ENCODE results near the gene CHI3L2.

The CHI3L2 gene

DNA sequence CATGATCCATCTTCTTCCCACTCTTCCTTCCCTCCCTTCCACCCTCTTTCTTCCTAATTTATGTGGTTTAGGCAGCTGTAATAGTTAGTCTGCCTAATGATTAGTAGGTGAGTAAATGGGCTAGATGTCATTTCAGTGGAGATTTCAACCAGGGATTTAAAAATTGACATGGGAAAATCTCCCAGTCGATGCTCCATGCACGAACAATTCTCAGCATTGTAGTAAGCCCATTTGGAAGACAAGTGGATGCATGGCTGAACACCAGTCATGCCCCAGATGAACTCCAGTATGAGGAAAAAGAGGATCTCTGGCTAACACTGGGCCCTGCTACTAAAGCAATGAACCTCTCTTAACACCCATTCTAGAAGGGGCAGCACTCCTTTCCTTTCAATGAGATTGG is 25.3 kb downstream of the CHI3L2 start:
- DNase-seq (ENCODE audit: low read depth) = no peak

- no peak for DNase-seq (ENCODE audit: low read depth)
Measured at GRCh38 chr1:111253876-111254275, 26.4 kb downstream of the CHI3L2 start.

- DNase-seq (ENCODE audit: low read depth) = no peak
Measured at GRCh38 chr1:111256988-111257658, 29.6 kb downstream of the CHI3L2 start.

GRCh38 chr1:111267801-111268508 is 40.4 kb downstream of the CHI3L2 start:
- no peak for DNase-seq (ENCODE audit: low read depth)

- DNase-seq (ENCODE audit: low read depth) = no peak
Measured at GRCh38 chr1:111269825-111270406, 42.4 kb downstream of the CHI3L2 start.

DNA sequence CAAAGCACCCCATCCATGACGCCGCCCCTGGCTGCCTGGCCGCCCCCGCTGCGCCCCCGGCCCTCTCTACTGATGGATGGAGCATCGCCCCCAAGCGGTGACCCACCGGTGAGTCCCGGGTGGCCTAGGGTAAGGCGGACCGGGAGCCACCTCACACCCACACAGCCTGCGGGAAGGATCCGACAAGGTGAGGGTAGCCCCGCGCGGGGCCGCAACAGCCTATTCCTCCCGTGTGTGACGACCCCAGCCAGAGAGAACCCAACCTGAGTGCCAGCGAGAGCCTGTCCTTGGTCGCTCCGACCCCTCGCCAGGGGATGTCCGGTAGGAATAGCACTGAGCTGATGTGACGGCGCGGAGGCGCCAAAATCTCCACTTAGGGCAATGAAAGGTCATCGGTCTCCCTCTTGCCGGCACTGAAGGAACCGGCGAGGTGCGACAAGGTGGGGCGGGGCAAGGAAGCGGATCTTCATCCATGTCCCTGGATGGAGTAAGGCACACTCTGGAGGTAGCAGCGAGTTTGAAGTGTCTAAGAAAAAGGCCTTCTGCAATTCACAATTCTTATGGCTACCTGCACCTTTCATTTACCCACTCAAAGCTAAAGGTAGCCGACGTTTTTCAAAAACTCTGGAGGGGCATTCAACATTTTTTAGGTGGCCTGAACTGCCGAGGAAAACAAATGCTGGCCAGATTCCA is 43.4 kb downstream of the CHI3L2 start:
- DNase-seq (ENCODE audit: low read depth) = no peak

DNA sequence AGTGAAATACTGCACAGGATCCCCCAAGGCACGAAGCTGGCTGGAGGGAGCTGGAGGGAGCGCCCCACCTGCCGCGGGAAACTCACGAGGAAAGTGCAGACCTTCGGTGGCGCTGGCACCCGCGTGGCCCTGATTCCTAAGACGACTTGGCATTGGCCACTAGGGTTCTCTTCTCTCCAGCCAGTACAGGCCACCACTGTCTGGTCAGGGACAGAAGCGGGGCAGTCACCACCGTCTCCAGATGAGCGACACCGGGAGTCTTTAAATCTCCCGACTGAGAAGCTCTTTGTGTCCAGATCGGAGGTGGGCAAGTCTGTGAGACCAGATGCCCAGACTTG is 43.9 kb downstream of the CHI3L2 start:
- DNase-seq (ENCODE audit: low read depth) = no peak

DNA sequence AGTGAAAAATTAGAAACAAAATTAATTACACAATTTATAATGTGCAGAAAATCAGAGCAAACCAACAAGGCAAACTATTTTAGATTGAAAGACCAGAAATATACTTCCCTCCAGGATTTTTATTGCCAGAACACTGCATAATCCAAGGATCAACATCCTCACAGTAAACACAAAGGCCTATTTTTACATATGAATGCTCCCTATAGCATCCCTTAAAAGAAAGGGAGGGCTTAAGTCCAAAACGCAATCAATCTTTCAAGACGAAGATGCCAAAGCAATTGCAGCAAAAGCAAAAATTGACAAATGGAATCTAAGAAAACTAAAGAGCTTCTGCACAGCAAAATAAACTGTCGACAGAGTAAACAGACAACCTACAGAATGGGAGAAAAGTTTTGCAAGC is 44.6 kb downstream of the CHI3L2 start:
- DNase-seq (ENCODE audit: low read depth) = no peak

- no peak for DNase-seq (ENCODE audit: low read depth)
Measured at GRCh38 chr1:111274653-111275052, 47.1 kb downstream of the CHI3L2 start.

- DNase-seq (ENCODE audit: low read depth) = peak; percentile 87
Measured at GRCh38 chr1:111275079-111275478, 47.6 kb downstream of the CHI3L2 start.

GRCh38 chr1:111275780-111276433 is 48.4 kb downstream of the CHI3L2 start:
- DNase-seq (ENCODE audit: low read depth) = no peak

DNA sequence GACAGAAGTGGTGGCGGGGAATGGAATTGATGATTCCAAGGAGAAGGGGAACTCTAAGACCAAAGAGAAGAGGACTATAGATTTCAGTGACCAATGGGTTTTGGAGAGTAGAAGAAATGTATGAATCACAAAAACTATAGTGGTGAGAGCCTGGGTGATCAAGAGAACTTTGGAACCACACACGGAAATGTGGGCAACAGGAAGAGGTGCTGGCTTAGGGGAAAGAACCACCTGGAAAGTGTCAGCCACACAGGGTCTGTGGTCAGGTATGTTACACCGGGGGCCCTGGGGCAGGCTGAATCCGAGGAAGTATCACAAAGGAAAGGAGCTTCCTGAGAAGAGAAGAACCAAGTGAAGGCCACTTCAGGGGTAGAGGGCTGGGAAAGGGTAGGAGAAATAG is 51.6 kb downstream of the CHI3L2 start:
- no peak for DNase-seq (ENCODE audit: low read depth)

GRCh38 chr1:111280267-111280666 is 52.8 kb downstream of the CHI3L2 start:
- DNase-seq (ENCODE audit: low read depth) = no peak

- no peak for DNase-seq (ENCODE audit: low read depth)
Measured at GRCh38 chr1:111281411-111281810, 53.9 kb downstream of the CHI3L2 start.

- no peak for DNase-seq (ENCODE audit: low read depth)
Measured at GRCh38 chr1:111283838-111284237, 56.3 kb downstream of the CHI3L2 start.

GRCh38 chr1:111285879-111286278 is 58.4 kb downstream of the CHI3L2 start:
- no peak for DNase-seq (ENCODE audit: low read depth)

DNA sequence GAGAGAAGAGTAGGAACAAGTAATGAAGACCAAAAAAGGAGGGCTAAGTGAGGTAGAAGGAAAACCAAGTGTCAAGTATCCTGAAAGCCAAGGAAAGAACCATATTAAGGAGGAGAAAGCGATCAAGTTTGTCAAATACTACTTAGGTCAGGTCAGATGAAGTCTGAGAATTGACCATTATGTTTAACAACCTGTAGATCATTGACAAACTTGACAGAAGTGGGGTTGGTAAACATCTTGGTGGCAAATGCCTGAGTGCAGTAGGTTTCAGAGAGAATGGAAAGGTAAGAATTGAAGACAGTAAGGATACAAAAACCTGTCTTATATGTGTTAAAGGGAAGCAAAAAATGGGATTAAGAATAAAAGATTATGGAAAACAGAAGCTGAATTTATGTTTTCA is 59.4 kb downstream of the CHI3L2 start:
- DNase-seq (ENCODE audit: low read depth) = no peak

DNA sequence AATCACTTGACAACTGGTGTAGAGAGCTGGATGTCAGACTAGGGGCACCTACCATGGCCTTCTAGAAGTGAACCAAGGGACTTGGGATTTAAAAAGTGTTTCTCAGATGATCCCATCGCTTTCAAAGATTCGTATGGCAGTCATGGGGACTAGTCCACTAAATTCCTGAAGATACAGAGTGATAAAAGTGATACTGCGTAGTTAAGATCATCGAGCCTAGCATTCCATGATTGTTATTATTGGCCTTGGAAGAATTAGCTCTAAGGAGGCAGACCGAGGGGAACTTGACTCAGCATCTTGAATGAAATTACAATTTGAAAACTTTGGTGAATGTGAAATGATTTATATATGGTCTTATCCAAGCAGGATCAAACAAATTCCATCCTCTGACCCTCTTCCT is 61.9 kb downstream of the CHI3L2 start:
- no peak for DNase-seq (ENCODE audit: low read depth)

- no peak for DNase-seq (ENCODE audit: low read depth)
Measured at GRCh38 chr1:111290104-111290503, 62.6 kb downstream of the CHI3L2 start.

DNA sequence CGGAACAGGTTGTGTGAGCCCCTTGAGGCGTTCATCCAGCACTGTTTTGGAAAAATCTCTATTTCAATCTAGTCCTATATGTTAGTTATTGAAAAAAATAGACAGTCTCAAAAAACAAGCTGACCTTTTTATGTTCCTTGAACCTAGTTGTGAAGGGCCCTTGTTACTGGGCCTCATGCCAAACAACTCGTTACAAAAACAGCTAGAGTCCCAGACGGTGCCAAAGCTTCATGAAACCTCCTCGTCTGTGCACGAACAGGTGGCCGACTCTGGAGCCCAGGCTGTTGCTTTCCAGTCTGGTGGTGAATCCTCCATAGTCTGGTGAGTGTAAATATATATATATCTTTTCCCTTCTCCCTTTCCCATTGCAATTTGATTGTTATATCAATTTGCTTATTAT is 63.1 kb downstream of the CHI3L2 start, which contains the start of gene CHIA:
Gene CHIA, plus strand, starts transcription at position 222 of the 400 bp plus-strand sequence. CDS start 19,617 bp downstream, outside the sequence.
- DNase-seq (ENCODE audit: low read depth) = no peak

All from GM04504 (cell line).